Body of pancreas (tissue), 4 donors: ENCODE data around the gene CCDC110. TPM values are rescaled to one million over a fixed set of nuclear protein-coding genes. Genes with fewer than 3 reads are reported as not detected.

Experiments
- ATAC-seq: fragments of 150-250 bp; one replicate; pipeline ENCODE4 v1.9.1; 2016
- DNase-seq, 4 donors: peaks; one replicate each; pipeline ENCODE4 v3.0.0-alpha.2; 2019
- H3K27ac ChIP-seq, 4 donors: fragments of 200-600 bp; sonication (generic); 1 replicate in 3 of 4; 2 replicates in 1 of 4; pipeline versions ENCODE4 v1.5.1 to v1.6.1; 2016 to 2019; ENCODE audit warnings: mild to moderate bottlenecking in 1 of 4, mixed read lengths in 1 of 4, moderate library complexity in 1 of 4
- H3K27me3 ChIP-seq, 2 donors: fragments of 200-600 bp; sonication (generic); one replicate each; pipeline ENCODE4 v1.6.0; 2016; ENCODE audit warnings: mild to moderate bottlenecking in 1 of 2
- H3K36me3 ChIP-seq, 2 donors: fragments of 200-600 bp; sonication (generic); replicated peaks in 1 of 2; 2 replicates each; pipeline ENCODE4 v1.5.1; 2016; ENCODE audit warnings: low read depth in 2 of 2; ENCODE audit not compliant: insufficient read depth in 1 of 2
- H3K4me1 ChIP-seq: fragments of 200-600 bp; sonication (generic); one replicate; pipeline ENCODE4 v1.6.0; 2016
- H3K4me3 ChIP-seq, 2 donors: fragments of 200-600 bp; sonication (generic); 1 replicate in 1 of 2; 2 replicates in 1 of 2; pipeline ENCODE4 v1.5.1; 2016 to 2019
- H3K9me3 ChIP-seq, 3 donors: fragments of 200-600 bp; sonication (generic); 1 replicate in 2 of 3; 2 replicates in 1 of 3; pipeline ENCODE4 v1.5.1; 2016
- POLR2A ChIP-seq, 3 donors: fragments of 450-650 bp; IDR thresholded peaks; one replicate each; pipeline ENCODE4 v1.6.1; 2016; ENCODE audit warnings: antibody characterized with exemption in 3 of 3, mild to moderate bottlenecking in 2 of 3
- WGBS, 2 donors: methylation state at CpG; one replicate each; pipeline ENCODE4 v1.1.5; 2017; 5-methylcytosine and 5-hydroxymethylcytosine counted together
- intact Hi-C: fragments of 100-400 bp; cut with DNase I; formaldehyde crosslinking; loops from one replicate; pipeline ENCODE4 v1.15.1; 2023
- total RNA-seq, 2 donors: library from RNA; depleted of rRNA; stranded (reverse); fragments of >200 nt; gene quantifications; one replicate each; pipeline ENCODE4 v1.1.0, GENCODE V29; 2016
- TF ChIP-seq, protein P1 (sequence below), 7 experiments: fragments of 450-650 bp in 4 of 7; fragments of 200-600 bp in 3 of 7; sonication (generic) in 3 of 7; IDR thresholded peaks; one replicate each; pipeline ENCODE4 v1.5.1; 2016 to 2019; ENCODE audit warnings: antibody characterized with exemption in 7 of 7

Gene CCDC110
- total RNA-seq, 2 donors from 2014 or later = 15.3 to 20.1 TPM

DNA sequence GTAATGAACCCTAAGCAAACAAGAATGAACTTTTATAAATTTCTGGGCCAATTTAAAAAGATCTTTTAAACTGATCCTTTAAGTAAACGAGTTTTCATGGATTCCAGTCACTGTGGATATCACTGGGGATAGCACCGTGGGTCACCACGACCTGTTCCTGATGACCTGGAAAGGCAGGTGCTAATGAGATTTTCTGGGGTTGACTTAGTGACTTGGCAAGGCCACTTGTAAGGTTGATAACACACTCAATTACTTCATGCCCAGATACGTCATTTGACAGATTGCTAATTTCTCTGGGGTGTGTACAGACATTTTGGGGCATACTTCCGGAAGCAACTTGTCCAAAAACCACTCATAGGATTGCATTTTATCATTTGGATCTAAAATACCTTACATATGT, 39.3 kb upstream of the CCDC110 start:
- Histone ChIP-seq H3K9me3 (no peaks in the 10 kb centered on the region), H3K27me3 (no peaks in the 10 kb centered on the region), H3K4me1 (peaks cover 22% of the 10 kb centered on the region), H3K36me3 (no peaks in the 10 kb centered on the region), H3K27ac (peak overlapping the region in 1 of 4 donors; percentile 26), H3K4me3 (no peak overlapping the region)
- ATAC-seq (peak; percentile 66), DNase-seq (peak; percentile 34 to 73 (median 46))
- intact Hi-C loops = no loop called here
- 22 to 25% methylated on average over 5 of the region's 5 CpGs for WGBS, 2 donors
- TF ChIP-seq, protein P1, sequence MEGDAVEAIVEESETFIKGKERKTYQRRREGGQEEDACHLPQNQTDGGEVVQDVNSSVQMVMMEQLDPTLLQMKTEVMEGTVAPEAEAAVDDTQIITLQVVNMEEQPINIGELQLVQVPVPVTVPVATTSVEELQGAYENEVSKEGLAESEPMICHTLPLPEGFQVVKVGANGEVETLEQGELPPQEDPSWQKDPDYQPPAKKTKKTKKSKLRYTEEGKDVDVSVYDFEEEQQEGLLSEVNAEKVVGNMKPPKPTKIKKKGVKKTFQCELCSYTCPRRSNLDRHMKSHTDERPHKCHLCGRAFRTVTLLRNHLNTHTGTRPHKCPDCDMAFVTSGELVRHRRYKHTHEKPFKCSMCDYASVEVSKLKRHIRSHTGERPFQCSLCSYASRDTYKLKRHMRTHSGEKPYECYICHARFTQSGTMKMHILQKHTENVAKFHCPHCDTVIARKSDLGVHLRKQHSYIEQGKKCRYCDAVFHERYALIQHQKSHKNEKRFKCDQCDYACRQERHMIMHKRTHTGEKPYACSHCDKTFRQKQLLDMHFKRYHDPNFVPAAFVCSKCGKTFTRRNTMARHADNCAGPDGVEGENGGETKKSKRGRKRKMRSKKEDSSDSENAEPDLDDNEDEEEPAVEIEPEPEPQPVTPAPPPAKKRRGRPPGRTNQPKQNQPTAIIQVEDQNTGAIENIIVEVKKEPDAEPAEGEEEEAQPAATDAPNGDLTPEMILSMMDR (IDR thresholded peaks at IDR 0.05) = no peak
- TF ChIP-seq POLR2A (IDR thresholded peaks at IDR 0.05) = no peak

DNA sequence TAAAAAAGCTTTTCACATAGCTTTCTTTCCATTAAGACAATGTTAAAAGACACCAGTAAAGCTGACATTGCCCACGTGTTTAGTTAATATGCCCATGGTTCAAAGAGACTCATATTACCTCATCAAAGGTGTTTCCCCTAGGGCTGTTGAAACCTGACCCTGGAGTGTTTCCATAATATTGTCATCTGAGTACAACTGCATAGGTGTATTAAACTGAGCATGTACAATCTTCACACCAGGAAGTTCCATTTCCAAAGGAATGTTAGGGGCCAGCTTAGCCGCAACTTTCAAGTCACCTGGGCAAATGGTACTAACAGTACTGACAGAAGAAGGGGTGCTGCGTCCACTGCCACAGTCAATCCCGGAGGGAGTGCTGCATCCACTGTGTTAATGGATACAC, 36.6 kb upstream of the CCDC110 start:
- TF ChIP-seq, protein P1 (IDR thresholded peaks at IDR 0.05) = no peak
- no peak for TF ChIP-seq POLR2A (IDR thresholded peaks at IDR 0.05)
- Histone ChIP-seq H3K4me3 (no peak overlapping the region), H3K9me3 (no peaks in the 10 kb centered on the region), H3K27ac (peak overlapping the region in 1 of 4 donors; percentile 36), H3K27me3 (no peaks in the 10 kb centered on the region), H3K4me1 (peaks cover 12% of the 10 kb centered on the region), H3K36me3 (no peaks in the 10 kb centered on the region)
- intact Hi-C loops = no loop called here
- peak in 1 of 4 donors; percentile 13 for DNase-seq
- ATAC-seq = peak; percentile 74
- 47 to 56% methylated on average over 4 of the region's 4 CpGs for WGBS, 2 donors

DNA sequence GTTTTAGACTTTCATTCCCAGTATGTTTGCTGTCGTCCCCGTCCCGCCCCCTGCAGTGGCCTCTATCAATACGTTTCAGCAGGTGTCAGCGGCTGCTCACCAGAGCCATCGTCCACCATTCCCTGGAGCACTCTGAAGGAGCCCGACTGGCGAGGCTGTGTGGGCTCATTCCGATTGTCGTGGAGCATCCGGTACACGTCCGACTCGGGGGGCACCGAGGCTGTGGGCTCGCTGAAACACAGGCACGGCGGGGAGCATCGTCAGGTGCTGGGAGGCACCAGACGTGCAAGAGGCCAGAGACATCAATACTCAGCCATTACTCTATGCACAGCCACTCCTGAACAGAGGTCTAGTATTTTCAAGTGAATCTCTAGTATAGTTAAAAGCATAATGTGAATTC, 34.9 kb upstream of the CCDC110 start:
- H3K27ac ChIP-seq = no peak overlapping the region
- no peak for TF ChIP-seq POLR2A (IDR thresholded peaks at IDR 0.05)
- TF ChIP-seq, protein P1 (IDR thresholded peaks at IDR 0.05) = no peak
- H3K9me3 ChIP-seq = no peaks in the 10 kb centered on the region
- H3K4me3 ChIP-seq = no peak overlapping the region
- H3K4me1 ChIP-seq = peaks cover 11% of the 10 kb centered on the region
- intact Hi-C loops = no loop called here
- H3K27me3 ChIP-seq = no peaks in the 10 kb centered on the region
- WGBS, 2 donors = 91 to 93% methylated on average over 20 of the region's 20 CpGs
- no peak for ATAC-seq
- no peak for DNase-seq
- no peaks in the 10 kb centered on the region for H3K36me3 ChIP-seq

DNA sequence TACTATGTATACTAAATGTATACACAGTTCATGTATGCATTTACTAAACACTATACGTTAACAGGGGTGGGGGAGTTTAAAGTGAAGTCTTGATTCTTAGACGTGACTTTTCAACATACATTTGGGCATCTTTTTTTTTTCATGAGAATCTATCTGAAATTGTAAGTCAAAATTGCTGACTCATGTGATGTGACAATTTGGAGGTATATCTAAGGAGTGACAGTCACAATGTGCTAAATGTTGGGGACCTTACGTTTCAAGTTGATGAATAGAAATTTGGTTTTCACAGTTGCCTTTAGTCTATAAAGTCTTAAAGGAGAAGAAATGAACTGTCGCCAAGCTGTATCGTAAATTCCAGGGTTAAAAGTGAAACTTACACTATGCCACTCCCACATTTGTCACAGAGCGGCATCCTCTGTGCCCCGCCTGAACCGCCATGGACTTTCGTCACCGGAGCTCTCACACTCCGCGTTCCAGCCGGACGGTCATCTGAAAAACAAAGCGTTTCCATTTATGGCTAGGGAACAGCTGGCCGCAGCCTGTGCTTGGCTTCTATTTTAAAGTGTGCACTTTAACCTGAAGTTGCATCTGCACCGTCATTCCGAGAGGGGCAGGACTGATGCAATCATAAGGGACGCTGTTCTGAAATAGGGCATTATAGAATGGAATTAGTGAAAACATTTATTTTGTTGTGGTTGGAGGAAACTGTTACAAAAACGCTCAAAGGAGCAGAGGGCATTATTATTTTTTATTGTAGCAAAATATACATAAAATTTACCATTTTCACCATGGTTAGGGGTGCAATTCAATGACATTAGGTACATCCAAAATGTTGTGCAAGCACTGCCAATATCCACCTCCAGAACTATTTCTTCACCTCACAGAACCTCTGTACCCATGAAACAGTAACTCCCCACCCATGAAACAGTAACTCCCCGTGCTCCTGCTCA, 32.8 kb upstream of the CCDC110 start:
- no peaks in the 10 kb centered on the region for H3K4me1 ChIP-seq
- no peaks in the 10 kb centered on the region for H3K9me3 ChIP-seq
- H3K4me3 ChIP-seq = no peak overlapping the region
- intact Hi-C loops = no loop called here
- ATAC-seq = peak; percentile 59
- TF ChIP-seq, protein P1 (IDR thresholded peaks at IDR 0.05) = no peak
- no peak for TF ChIP-seq POLR2A (IDR thresholded peaks at IDR 0.05)
- H3K36me3 ChIP-seq = no peaks in the 10 kb centered on the region
- DNase-seq = peak; percentile 29 to 44 (median 32)
- 83 to 85% methylated on average over 21 of the region's 21 CpGs for WGBS, 2 donors
- no peaks in the 10 kb centered on the region for H3K27me3 ChIP-seq
- no peak overlapping the region for H3K27ac ChIP-seq
